Germinal center (tissue), 1 donor: ENCODE data around the gene RBM27.
"Not testable (repeated sequence)": the region's sequence is repeated elsewhere in the genome, so short reads cannot be mapped to it uniquely, and the experiment has no call there.

Experiments used
- DNase-seq: peaks from one replicate; pipeline ENCODE4 v3.0.0; 2012; ENCODE audit warnings: mixed read lengths, low spot score

RBM27 gene

GRCh38 chr5:146203011-146203871, at the start of gene RBM27:
TSS of gene RBM27 (plus strand) at chr5:146203605. CDS start at chr5:146203766, 161 bp downstream.
- peak; percentile 100 for DNase-seq

- no peak for DNase-seq
Observed at GRCh38 chr5:146158255-146158654, 45.1 kb upstream of the RBM27 start.

- no peak for DNase-seq
Observed at GRCh38 chr5:146164382-146164781, 39.0 kb upstream of the RBM27 start.

GRCh38 chr5:146165460-146165859, 37.9 kb upstream of the RBM27 start:
- no peak for DNase-seq

GRCh38 chr5:146165903-146166302, 37.5 kb upstream of the RBM27 start:
- no peak for DNase-seq

- DNase-seq, result no peak
Observed at GRCh38 chr5:146169076-146169475, 34.3 kb upstream of the RBM27 start.

GRCh38 chr5:146173049-146173448, 30.4 kb upstream of the RBM27 start:
- DNase-seq, result not testable (repeated sequence)

- DNase-seq, result peak; percentile 28
Observed at GRCh38 chr5:146173597-146173996, 29.8 kb upstream of the RBM27 start.

- DNase-seq, result no peak
Observed at GRCh38 chr5:146176805-146177204, 26.6 kb upstream of the RBM27 start.

GRCh38 chr5:146179696-146180095, 23.7 kb upstream of the RBM27 start:
- DNase-seq, result no peak

GRCh38 chr5:146183403-146183802, 20.0 kb upstream of the RBM27 start:
- not testable (repeated sequence) for DNase-seq

- DNase-seq, result no peak
Observed at GRCh38 chr5:146185161-146185560, 18.2 kb upstream of the RBM27 start.

GRCh38 chr5:146188358-146188757, 15.0 kb upstream of the RBM27 start:
- DNase-seq, result no peak

- no peak for DNase-seq
Observed at GRCh38 chr5:146192571-146193043, 10.8 kb upstream of the RBM27 start.

GRCh38 chr5:146193285-146193684, 10.1 kb upstream of the RBM27 start:
- no peak for DNase-seq

GRCh38 chr5:146194997-146195396, 8.4 kb upstream of the RBM27 start:
- DNase-seq, result not testable (repeated sequence)

- DNase-seq, result no peak
Observed at GRCh38 chr5:146196459-146197048, 6.9 kb upstream of the RBM27 start.

- no peak for DNase-seq
Observed at GRCh38 chr5:146199176-146199815, 4.1 kb upstream of the RBM27 start.

GRCh38 chr5:146201795-146202194, 1.6 kb upstream of the RBM27 start:
- DNase-seq, result not testable (repeated sequence)

- DNase-seq, result no peak
Observed at GRCh38 chr5:146203872-146204192, 427 bp downstream of the RBM27 start.

- no peak for DNase-seq
Observed at GRCh38 chr5:146205499-146206202, 2.2 kb downstream of the RBM27 start.

- DNase-seq, result no peak
Observed at GRCh38 chr5:146206257-146206656, 2.9 kb downstream of the RBM27 start.
